ENCODE results near the gene TMEM255B.
A peak's percentile ranks its signal among the peaks of the same experiment; 100 is the strongest.

Gene TMEM255B

DNA sequence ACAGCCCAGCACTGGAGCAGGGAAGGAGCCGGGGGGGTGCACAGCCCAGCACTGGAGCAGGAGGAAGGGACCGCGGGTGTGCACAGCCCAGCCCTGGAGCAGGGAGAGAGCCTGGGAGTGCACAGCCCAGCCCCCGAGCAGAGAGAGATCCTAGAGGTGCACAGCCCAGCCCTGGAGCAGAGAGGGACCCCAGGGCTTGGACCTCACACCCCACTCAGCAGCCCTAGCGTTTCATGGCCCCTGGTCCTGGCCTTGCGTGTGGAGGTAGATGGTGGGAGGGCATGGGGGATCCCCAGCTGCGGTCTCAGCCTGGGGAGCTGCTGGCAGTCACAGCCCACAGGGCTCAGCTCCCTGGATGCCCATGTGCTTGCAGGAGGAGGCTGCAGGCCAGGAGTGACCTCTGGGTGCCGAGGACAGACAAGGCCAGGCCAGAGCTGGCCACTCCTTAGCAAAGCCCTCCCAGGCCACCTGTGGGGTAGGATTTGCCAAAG lies 79.7 kb downstream of the TMEM255B start:
- no peak for DNase-seq

DNA sequence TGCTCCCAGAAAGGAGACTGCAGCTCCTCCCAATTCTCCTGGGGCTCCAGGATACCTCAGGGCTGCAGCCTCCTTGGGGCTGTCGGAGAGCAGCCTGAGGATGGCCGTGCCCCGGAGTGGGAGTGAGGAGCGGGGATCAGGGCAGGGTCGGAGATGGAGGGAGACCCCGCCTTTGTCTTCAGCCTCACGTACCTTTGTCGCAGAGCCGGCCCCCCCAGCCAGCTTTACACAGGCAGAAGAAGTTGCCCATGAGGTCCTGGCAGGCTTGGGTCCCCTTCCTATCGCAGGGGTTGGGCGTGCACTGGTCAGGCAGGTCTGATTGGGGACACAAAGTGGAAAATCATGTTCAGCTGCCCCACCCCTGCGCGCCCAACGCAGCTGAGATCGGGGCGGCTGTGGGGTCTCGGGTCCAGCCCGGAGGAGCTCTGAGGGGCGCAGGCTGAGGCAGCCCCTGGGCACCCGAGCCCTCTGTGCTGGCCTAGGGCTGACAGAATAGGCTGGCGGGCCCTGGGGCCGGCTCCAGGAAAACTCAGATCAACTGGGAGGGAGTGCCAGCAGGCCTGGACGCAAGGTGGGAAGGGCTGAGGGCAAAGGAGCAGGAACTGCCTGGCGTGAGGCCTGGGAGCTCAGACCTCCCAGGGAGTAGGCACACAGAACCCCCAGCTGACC lies 80.6 kb downstream of the TMEM255B start:
- DNase-seq = no peak

DNA sequence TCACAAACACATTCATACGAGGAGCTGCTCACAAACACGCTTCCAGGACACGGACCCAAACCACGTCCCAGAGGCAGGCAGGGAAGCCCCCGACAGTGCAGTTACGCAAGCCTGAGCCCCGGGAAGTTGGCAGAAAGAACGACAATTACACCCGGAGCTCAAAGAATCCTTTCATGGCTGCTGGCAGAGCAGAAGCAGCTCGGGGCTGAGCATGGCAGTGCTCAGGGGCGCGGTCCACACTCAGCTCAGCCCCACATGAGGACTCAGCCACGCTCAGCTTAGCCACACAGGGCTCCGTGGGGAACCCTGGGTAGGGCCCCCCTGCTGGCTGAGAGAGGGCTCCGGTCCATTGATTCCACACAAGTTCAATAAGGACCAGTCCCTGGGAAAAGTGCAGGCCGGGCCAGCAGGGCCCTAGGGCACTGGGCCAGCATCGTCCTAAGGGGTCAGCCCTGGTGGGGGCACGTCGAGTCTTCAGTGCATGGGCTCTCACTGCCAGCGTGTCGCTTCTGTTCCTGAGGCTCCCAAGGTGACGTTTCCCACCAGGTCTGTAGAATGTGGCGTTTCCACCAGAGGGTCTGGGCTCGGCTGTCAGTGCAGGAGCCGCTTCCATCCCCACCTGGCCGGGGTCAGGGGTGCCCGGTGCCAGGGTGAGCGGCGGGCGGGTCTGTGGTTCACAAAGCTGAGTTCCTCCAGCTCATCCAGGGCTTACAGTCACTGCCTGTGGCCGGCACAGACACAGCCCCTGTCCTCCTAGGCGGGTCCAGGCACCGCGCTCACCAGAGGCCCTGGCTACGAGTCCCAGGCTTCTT lies 81.7 kb downstream of the TMEM255B start:
- no peak for DNase-seq

DNA sequence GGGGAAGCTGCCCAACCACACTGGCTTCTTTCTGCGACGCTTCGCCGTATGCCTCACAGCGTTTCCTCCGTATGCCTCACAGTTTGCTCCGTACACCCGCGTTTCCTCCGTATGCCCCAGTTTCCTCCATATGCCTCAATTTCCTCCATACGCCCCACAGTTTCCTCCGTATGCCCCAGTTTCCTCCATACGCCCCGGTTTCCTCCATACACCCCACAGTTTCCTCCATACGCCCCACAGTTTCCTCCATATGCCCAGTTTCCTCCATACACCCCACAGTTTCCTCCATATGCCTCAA lies 82.3 kb downstream of the TMEM255B start:
- peak; percentile 15 for DNase-seq

DNA sequence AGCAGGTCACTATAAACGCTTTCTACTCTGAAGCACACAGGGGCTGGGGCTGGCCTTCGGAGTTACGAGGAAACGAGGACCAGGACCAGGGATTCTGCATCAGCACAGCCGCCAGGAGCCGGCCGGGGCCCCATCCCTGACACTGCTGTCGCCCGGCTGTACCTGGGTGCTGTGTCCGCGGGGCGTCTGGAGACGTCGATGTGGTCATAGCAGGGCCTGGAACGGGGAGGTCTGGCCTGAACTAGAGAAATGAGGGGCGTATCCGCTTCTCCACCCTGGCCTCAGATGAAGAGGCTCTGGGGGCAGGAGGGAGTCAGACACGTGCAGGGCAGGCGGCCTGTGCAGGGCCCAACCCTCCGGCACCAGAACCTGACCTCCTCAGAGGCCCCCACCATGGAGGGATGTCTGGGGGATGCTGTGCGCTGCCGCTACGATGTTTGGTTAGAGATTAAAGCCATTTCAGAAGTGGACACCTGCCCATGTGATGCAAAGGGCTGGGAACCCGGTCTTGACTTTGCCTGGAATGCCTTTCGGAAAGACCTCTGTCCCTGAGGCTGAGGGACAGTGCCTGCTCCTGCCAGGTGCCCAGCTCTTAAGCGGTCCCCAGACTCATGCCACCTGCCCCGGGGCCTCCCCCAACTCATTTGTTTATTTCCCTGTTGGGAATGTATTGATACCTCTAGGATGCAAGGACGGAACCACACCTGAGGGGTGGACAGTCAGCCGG lies 83.5 kb downstream of the TMEM255B start:
- DNase-seq = no peak

DNA sequence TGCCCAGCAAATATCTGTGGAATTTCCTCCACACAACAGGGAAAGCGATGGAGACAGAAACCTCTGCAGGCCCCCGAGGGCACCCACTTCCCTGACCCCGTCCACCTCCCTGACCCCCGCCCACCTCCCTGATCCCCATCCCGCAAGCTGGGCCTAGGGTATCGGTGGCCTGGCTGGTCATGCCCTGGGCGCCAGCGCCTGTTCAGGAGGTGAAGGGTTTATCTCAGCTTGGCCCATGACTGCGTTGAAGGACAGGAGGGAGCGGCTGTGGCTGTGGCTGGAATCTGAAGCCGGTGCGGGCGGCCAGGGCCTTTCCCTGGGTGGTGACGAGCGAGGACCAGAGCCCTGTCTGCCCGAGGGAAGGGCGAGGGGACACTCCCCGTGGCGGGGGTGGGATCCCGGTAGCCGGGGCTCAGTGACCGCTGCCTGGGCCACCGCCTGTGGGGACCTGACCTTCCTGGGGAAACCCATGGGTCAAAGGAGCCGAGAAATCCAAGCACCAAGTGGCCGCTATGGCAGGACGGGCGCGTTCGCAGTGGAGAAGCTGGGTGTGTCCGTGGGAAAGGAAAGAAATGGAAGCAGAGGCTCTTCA lies 84.1 kb downstream of the TMEM255B start:
- DNase-seq = no peak

DNA sequence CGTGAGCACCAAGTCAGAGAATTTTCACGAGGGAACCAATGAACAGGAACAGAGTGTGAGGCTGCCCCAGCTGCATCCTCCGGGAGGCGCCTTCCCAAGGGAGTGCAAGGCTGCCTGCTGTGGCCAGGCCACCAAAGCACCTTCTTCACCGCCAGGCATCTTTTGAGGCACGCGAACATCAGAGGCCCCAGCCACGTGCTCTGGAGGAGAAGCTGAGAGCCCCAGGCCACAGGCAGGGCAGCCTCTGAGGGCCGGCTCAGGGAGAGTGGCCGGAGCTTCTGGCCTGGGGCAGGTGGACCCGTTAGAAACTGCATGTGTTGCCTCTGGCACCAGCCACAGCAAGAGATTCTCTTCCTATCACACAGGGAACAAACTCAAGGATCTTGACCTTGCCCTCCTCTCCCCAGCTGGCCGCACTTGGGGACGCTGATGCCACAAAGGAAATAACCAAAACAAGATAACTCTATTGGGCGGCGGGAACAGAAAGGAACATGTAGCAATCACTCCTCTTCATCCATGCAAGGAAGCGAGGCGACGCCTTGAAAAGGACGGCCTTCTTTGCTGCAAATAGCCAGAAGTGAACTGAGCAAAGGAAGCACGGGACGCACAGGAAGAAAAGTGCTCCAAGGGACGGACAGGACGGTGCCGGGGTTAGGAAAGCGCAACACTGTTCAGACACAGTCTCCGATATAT lies 85.0 kb downstream of the TMEM255B start:
- DNase-seq = no peak

DNA sequence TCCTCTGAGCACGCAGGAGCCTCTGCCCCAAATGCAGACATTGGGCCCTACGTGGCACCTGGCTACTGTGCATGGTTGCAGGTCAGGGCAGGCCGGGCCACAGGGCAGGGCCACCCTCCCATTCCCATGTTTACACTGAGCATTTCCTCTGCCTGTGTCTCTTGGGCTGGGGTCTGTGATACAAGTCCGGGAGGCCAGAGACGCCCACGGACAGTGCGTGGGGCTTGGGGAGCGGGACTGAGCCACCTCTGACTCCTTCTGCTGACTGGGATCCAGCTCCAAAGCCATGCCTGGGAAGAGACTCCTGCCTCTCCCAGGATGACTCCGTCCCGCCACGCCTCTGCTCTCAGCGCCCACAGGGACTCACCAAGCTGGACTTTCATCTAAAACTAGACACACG lies 86.0 kb downstream of the TMEM255B start:
- DNase-seq = no peak

DNA sequence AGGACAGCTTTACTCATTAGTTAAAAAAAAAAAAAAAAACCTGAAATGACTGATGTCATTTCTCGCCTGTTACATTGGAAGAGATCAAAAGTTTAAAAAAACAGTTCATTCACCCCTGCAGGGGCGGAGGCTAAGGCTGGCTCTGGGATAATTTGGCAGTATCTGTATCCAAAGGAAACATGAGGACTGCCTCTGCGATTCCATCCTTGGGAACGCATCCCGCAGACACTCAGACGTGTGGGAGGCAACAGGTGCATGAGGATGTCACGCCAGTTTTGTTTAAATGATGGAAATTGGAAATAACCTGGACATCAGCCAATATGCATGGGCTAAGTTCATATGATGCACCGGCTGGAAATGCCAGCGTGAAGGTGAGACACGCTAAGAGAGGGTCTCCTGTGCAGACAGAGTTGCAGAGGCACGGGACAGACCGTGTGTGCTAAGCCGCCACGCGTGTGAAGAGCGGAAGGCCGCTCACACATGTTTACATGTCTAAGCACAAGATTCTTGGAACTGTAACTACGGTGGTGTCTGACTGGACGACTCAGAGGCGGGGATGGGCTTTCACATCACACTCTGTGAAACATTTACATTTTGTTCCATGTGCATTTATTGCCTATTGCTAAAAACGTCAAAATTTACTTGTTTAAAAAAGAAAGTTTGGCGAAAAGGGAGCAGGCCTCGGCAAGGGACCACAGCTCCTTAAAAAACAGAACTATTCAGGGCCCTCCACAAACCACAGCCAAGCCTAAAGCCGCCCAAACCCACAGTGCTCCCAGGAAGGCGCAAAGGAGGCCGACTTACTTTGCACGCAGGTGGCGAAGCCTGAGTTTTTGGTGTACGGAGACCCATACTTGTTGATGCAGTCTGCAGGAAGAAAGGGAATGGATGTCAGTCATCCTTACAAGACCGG lies 87.0 kb downstream of the TMEM255B start:
- DNase-seq = no peak

DNA sequence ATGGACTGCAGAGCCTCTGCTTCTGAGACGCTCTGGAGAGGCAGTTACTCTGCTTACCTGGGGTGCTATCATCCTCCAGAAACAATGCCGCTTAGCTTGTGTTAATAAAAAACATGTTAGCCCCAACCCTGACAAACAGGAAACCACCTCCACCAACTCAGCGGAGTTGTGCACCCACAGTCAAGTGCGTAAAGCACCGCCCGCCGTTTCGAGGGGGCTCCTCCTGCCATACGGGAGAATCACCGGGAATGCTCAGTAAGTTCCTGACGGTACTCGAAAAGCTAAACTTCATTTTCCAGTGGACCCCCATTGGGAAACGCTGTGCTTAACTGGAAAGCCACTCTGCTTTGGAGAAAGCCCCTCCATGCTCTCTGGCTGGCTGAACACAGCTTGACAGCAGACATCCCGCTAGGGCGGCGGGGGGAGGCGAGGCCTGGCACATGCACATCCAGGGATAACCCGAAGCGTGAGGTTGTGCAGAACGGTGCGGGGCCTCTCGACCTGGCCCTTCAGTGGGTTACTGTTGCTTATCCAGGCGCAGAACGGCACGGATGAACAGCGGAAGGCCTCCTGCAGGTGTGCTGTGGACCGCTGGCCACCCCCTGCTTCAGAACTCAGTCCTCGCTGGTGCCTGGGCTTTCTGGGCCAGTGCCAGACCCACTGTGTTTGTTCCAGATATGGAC lies 87.8 kb downstream of the TMEM255B start:
- DNase-seq = peak; percentile 47

DNA sequence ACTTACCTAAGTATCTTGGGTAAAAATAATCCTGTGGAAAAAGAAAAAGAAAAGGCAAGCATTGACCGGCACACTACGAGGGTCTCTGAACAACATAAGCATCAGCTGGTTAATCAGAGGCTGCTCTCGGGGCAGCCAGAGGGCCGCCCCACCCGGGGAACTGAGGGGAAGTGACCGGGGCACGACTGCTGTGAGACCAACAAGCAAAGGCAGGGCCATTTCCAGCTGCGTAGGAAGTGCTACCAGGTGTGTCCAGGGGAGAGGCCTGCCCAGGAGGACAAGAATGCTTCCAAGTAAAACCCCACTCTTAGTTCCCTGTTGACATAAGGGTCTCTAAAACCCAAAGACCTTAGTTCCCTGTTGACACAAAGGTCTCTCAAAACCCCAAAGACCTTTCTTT lies 89.0 kb downstream of the TMEM255B start:
- DNase-seq = no peak

DNA sequence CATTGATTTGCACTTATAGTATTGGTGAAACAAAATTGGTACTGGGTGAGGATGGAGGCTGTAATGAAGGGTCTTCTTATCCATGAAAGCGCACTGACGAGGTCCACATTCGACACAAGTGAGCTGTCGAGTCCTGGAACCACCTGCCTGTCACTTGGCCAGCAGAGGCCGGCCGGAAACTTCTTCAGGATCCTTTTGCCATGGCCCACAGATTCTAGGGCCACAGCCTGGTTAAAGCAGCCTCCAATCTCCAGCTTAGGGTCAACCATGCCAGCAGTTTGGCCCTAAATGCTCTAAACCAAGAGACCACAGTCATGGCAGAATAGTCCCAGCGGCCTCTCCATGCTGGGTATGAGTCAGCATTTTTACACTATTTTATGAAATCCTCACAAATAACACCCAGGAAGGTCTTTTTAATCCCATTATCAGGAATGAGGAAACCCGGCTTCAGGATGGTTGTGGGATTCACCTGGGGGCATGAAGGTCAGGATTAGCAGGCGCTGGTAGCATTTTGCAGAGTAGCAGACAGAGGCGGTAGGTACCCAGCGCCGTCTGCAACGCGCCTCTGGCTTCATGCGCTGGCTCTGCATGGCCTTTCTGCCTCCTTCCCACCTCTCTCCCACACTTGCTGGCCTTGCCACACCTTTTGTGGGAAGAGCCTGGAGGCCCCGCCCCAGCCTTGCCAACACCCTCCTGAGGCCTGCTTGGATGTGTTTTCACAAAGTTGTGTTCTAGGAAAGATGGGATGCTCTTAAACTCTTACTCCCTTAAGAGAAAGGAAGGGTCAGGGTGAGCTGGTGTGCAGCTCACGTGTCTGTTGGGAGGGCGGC lies 89.6 kb downstream of the TMEM255B start:
- DNase-seq = no peak

DNA sequence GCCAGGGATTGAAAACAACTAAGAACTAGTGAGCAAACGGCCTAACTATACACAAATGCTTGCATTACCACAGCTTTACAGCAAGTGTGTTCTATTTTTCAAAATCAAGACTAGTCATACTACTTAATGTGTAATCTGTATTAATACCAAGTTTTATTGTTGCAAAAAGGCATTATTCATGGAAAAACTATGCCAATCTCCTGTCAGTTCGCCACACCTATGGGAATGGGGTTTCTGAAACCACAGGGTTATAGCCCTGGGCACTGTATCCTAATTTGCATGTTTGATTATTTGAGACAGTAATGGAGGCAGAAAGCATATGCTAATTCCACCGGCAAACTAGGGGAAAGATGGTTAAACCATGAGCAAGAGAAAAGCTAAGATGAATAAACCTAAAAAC lies 90.5 kb downstream of the TMEM255B start:
- no peak for DNase-seq

DNA sequence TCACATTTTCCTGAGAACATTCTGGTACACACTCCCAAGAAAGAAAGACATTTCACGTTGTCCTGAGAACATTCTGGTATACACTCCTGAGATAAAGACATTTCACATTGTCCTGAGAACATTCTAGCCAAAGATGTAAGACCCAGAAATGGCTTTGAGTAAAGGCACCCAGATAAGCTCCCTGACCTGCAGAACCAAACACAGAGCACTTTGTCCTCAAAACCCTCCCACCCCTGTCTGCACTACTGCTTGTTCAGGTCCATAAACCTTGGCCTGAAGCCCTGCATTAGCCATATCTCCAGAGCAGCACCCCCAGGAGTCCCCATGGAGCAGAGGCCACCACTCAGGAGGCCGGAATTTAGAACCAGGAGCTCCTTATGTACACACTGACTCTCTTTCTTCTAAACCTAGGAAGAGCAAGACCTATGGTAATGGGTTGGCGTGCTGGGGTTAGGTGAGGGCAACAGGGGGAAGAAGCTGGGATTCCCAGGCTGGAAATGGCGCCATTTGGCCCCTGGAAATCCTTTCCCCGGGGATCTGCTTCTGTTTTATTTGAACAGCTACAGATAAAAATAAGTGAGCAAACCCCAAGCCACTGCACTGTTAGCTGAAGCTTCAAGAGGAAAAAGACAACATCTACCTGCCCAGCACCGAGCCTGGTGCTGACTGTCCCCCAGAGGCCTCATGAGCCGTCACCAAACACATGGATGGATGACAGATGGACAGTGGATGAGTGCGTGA lies 91.1 kb downstream of the TMEM255B start:
- DNase-seq = no peak

DNA sequence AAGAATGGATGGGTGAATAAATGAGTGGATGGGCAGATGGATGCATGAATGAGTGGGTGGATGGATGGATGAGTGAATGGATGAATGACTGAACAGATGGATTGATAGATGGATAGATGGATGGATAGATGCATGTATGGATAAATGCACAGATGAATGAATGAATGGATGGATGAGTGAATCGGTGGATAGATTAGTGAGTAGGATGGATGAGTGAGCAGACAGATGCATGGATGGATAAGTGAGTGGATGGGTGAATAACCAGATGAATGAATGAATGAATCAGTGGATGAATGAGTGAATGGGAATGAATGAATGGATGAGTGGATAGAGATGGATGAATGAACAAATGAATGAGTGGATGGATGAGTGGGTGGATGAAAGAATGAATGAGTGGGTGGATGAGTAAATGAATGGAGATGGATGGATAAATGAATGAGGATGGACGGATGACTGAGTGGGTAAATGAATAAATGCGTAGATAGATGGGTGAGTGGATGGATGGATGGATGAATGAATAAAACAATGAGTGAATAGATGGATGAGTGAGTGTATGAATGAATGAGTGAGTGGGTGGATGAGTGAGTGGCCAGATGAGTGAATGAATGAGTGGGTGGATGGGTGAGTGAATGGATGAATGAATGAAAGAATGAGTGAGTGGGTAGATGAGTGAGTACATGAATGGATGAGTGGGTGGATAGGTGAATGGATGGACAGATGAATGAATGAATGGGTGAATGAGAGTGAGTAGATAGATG lies 91.9 kb downstream of the TMEM255B start:
- DNase-seq = no peak

DNA sequence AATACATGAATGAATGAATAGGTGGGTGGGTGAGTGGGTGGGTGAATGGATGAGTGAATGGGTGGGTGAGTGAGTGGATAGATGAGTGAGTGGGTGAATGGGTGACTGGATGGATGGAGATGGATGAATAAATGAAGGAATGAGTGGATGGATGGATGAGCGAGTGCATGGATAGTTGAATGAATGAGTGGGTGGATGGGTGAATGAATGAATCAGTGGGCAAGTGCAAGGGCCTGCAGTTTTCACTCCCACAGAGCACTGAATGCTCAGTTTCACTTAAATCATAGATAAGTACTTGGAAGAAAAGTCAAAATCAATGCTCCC lies 92.4 kb downstream of the TMEM255B start:
- DNase-seq = no peak

DNA sequence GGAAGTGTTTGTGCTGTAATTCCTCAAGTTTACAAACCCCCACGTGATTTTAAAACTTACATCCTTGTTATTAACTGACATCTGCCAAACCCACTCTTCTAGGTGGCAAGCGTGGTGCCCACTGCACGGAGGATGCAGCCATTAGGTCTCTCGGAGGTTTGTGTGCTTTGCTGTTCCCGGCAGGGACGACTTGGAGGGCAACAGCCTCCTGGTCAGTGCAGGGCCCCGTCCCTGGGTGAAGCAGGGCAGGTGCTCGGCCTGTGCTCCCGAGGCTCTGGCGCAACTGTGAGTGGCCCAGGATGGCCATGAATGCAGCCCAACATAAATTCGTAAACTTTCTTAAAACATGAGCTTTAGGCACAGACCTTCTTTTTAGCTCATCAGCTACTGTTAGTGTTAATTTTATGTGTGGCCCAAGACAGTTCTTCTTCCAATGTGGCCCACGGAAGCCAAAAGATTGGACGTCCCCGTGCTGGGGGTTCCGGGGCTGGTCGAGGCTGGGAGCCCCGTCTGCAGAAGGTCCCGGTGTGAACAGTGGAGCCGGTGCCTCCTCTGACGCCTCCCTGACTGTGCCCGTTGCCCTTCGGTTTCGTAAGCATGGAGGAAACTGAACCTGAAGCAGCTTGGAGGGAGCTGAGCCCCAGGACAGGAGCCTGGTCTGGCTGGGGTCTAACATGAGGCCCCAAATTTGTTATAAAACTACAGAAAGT lies 93.0 kb downstream of the TMEM255B start:
- no peak for DNase-seq
